Right atrium auricular region (tissue), 2 donors: Measurements from ENCODE around the gene HAL. TPM values are rescaled to one million over a fixed set of nuclear protein-coding genes. Genes with fewer than 3 reads are reported as not detected.

ENCODE experiments used
- DNase-seq: peaks from one replicate; pipeline ENCODE4 v3.0.0-alpha.2; 2019; ENCODE audit warnings: low spot score
- H3K27ac ChIP-seq, 2 donors: fragments of 200-600 bp; sonication (generic); 1 replicate in 1 of 2; 2 replicates in 1 of 2; pipeline ENCODE4 v1.5.1; 2016 to 2019
- H3K27me3 ChIP-seq, 2 donors: fragments of 200-600 bp; sonication (generic); one replicate each; pipeline versions ENCODE4 v1.5.1 to v1.6.0; 2017 to 2019
- H3K36me3 ChIP-seq: fragments of 200-600 bp; sonication (generic); one replicate; pipeline ENCODE4 v1.5.1; 2016
- H3K4me1 ChIP-seq, 2 donors: fragments of 200-600 bp; sonication (generic); one replicate each; pipeline versions ENCODE4 v1.5.1 to v1.6.0; 2017 to 2019
- H3K4me3 ChIP-seq, 2 donors: fragments of 200-600 bp; sonication (generic); 1 replicate in 1 of 2; 2 replicates in 1 of 2; pipeline ENCODE4 v1.5.1; 2017 to 2019; ENCODE audit warnings: mild to moderate bottlenecking in 1 of 2, moderate library complexity in 1 of 2
- H3K9me3 ChIP-seq, 2 donors: fragments of 200-600 bp; sonication (generic); one replicate each; pipeline ENCODE4 v1.5.1; 2019
- CTCF ChIP-seq, 2 donors: fragments of 200-600 bp; sonication (generic); IDR thresholded peaks; one replicate each; pipeline ENCODE4 v1.5.1; 2019; ENCODE audit warnings: antibody characterized with exemption in 2 of 2
- total RNA-seq, 2 donors: library from RNA; depleted of rRNA; stranded (reverse); fragments of >200 nt; gene quantifications; one replicate each; pipeline ENCODE4 v1.1.0, GENCODE V29; 2016

The HAL gene
- total RNA-seq, 2 donors from 2014 or later, result 0.24 to 0.93 TPM

GRCh38 chr12:95942101-95942523 lies 54.0 kb downstream of the HAL start:
- no peak for TF ChIP-seq CTCF (IDR thresholded peaks at IDR 0.05)
- Histone ChIP-seq H3K27me3 (no peaks in the 10 kb centered on the region), H3K9me3 (no peaks in the 10 kb centered on the region), H3K36me3 (no peaks in the 10 kb centered on the region), H3K4me3 (peak overlapping the region; percentile 64 to 72), H3K4me1 (peaks cover 0 to 7% of the 10 kb centered on the region in 2 donors), H3K27ac (peak overlapping the region; percentile 75)
- no peak for DNase-seq

- Histone ChIP-seq H3K27me3 (no peaks in the 10 kb centered on the region), H3K36me3 (no peaks in the 10 kb centered on the region), H3K4me3 (no peak overlapping the region), H3K4me1 (peaks cover 0 to 7% of the 10 kb centered on the region in 2 donors), H3K9me3 (no peaks in the 10 kb centered on the region), H3K27ac (no peak overlapping the region)
- TF ChIP-seq CTCF (IDR thresholded peaks at IDR 0.05), result no peak
- DNase-seq, result no peak
These were observed 55.6 kb downstream of the HAL start for GRCh38 chr12:95940514-95940913.

Other genes with a start within 250 kb of the HAL start
- gene NTN4, start 205.6 kb downstream of the HAL start, total RNA-seq, result 10 to 100 TPM; 69.0 to 85.3 TPM
- 1 to 10 TPM; 1.9 to 3.4 TPM for gene SNRPF, start 137.4 kb downstream of the HAL start, total RNA-seq
- gene CCDC38, start 53.7 kb downstream of the HAL start, total RNA-seq, result not detected
- 1 to 10 TPM in 1 of 2 donors, under 1 TPM in 1; 0.63 to 1.3 TPM for gene AMDHD1, start 53.0 kb downstream of the HAL start, total RNA-seq
- 10 to 100 TPM; 42.3 to 45.5 TPM for gene LTA4H, start 39.2 kb upstream of the HAL start, total RNA-seq
- 10 to 100 TPM; 15.1 to 16.3 TPM for gene ELK3, start 198.0 kb upstream of the HAL start, total RNA-seq